ENCODE results near the gene PRKACG. TPM values are rescaled to one million over a fixed set of nuclear protein-coding genes. Genes with fewer than 3 reads are reported as not detected.

The PRKACG gene
- not detected in 2 replicates for polyA plus RNA-seq (2013)

- H3K36me3 ChIP-seq (ENCODE audit: control insufficient read depth in 1 of 2, insufficient read depth in 2 of 2, low read length in 2 of 2): no peaks in the 10 kb centered on the region
- H3K4me1 ChIP-seq (ENCODE audit: control insufficient read depth in 1 of 2, insufficient read depth in 2 of 2, low read length in 2 of 2): no peaks in the 10 kb centered on the region
- H2BK5ac ChIP-seq (ENCODE audit: low read depth, low read length, poor library complexity): no peak within 1 kb of the TSS
- no peak within 1 kb of the TSS for H2BK120ac ChIP-seq (ENCODE audit: insufficient read depth, low read length, poor library complexity)
- H3K9me3 ChIP-seq (ENCODE audit: insufficient read depth, low read depth, low read length): peaks cover 6% of the 10 kb centered on the region
- no peak within 1 kb of the TSS for H3K27ac ChIP-seq (ENCODE audit: low read depth, low read length)
- no peak within 1 kb of the TSS for H3K23ac ChIP-seq (ENCODE audit: low read length)
- no peak within 1 kb of the TSS for H4K8ac ChIP-seq (ENCODE audit: low read depth, low read length)
- no peak within 1 kb of the TSS for H2BK12ac ChIP-seq (ENCODE audit: low read length)
- H3K79me2 ChIP-seq (ENCODE audit: control insufficient read depth, insufficient read depth, low read length, poor library complexity): no peaks in the 10 kb centered on the region
- H3K18ac ChIP-seq (ENCODE audit: low read length): no peak within 1 kb of the TSS
- no peak within 1 kb of the TSS for H3K4me2 ChIP-seq (ENCODE audit: low read length)
- no peak within 1 kb of the TSS for H4K12ac ChIP-seq (ENCODE audit: low read depth, low read length)
- no peak within 1 kb of the TSS for H3K4ac ChIP-seq (ENCODE audit: low read depth, low read length)
- no peak within 1 kb of the TSS for H3K9ac ChIP-seq (ENCODE audit: low read length)
- H2AK5ac ChIP-seq (ENCODE audit: low read length): no peak within 1 kb of the TSS
- H2AFZ ChIP-seq (ENCODE audit: insufficient read depth, low read length, poor library complexity): no peak within 1 kb of the TSS
- no peak for DNase-seq
- no peak within 1 kb of the TSS for H4K91ac ChIP-seq (ENCODE audit: low read depth, low read length)
- H3K14ac ChIP-seq (ENCODE audit: low read length): no peak within 1 kb of the TSS
- no peaks in the 10 kb centered on the region for H3K79me1 ChIP-seq (ENCODE audit: low read length)
- H3K4me3 ChIP-seq (ENCODE audit: low read depth, low read length): no peak within 1 kb of the TSS
- no peaks in the 10 kb centered on the region for H3K27me3 ChIP-seq (ENCODE audit: insufficient read depth, low read length)
- no CpG with 5 or more reads among the region's 29 CpGs for WGBS (ENCODE audit: extremely low coverage, insufficient coverage, insufficient read length)
These were observed at the start of gene PRKACG for GRCh38 chr9:69014013-69014412. TSS of gene PRKACG (minus strand) at chr9:69014113. CDS start at chr9:69014092, 21 bp downstream.

- Histone ChIP-seq H3K23ac (ENCODE audit: low read length) (no peak overlapping the region), H4K91ac (ENCODE audit: low read depth, low read length) (no peak overlapping the region), H3K36me3 (ENCODE audit: control insufficient read depth in 1 of 2, insufficient read depth in 2 of 2, low read length in 2 of 2) (peaks cover 0 to 7% of the 10 kb centered on the region in 2 experiments), H3K27me3 (ENCODE audit: insufficient read depth, low read length) (no peaks in the 10 kb centered on the region), H2BK120ac (ENCODE audit: insufficient read depth, low read length, poor library complexity) (no peak overlapping the region), H3K9ac (ENCODE audit: low read length) (no peak overlapping the region), H2BK5ac (ENCODE audit: low read depth, low read length, poor library complexity) (no peak overlapping the region), H3K4me3 (ENCODE audit: low read depth, low read length) (no peak overlapping the region), H3K9me3 (ENCODE audit: insufficient read depth, low read depth, low read length) (no peaks in the 10 kb centered on the region), H3K4ac (ENCODE audit: low read depth, low read length) (no peak overlapping the region), H3K18ac (ENCODE audit: low read length) (no peak overlapping the region), H2BK12ac (ENCODE audit: low read length) (no peak overlapping the region), H3K79me2 (ENCODE audit: control insufficient read depth, insufficient read depth, low read length, poor library complexity) (no peaks in the 10 kb centered on the region), H3K27ac (ENCODE audit: low read depth, low read length) (no peak overlapping the region), H2AFZ (ENCODE audit: insufficient read depth, low read length, poor library complexity) (no peak overlapping the region), H4K12ac (ENCODE audit: low read depth, low read length) (no peak overlapping the region), H3K4me1 (ENCODE audit: control insufficient read depth in 1 of 2, insufficient read depth in 2 of 2, low read length in 2 of 2) (no peaks in the 10 kb centered on the region), H4K8ac (ENCODE audit: low read depth, low read length) (no peak overlapping the region), H3K14ac (ENCODE audit: low read length) (no peak overlapping the region), H3K79me1 (ENCODE audit: low read length) (no peaks in the 10 kb centered on the region), H2AK5ac (ENCODE audit: low read length) (no peak overlapping the region), H3K4me2 (ENCODE audit: low read length) (no peak overlapping the region)
- no CpG with 5 or more reads among the region's 5 CpGs for WGBS (ENCODE audit: extremely low coverage, insufficient coverage, insufficient read length)
- no peak for DNase-seq
These were observed 48.3 kb upstream of the PRKACG start for GRCh38 chr9:69062195-69062594.

- Histone ChIP-seq H3K4ac (ENCODE audit: low read depth, low read length) (no peak overlapping the region), H3K18ac (ENCODE audit: low read length) (no peak overlapping the region), H3K79me1 (ENCODE audit: low read length) (no peaks in the 10 kb centered on the region), H2BK12ac (ENCODE audit: low read length) (no peak overlapping the region), H3K27ac (ENCODE audit: low read depth, low read length) (no peak overlapping the region), H3K4me3 (ENCODE audit: low read depth, low read length) (peak overlapping the region; percentile 18), H4K91ac (ENCODE audit: low read depth, low read length) (no peak overlapping the region), H3K9me3 (ENCODE audit: insufficient read depth, low read depth, low read length) (no peaks in the 10 kb centered on the region), H3K4me2 (ENCODE audit: low read length) (no peak overlapping the region), H2BK5ac (ENCODE audit: low read depth, low read length, poor library complexity) (no peak overlapping the region), H3K14ac (ENCODE audit: low read length) (no peak overlapping the region), H2BK120ac (ENCODE audit: insufficient read depth, low read length, poor library complexity) (no peak overlapping the region), H3K79me2 (ENCODE audit: control insufficient read depth, insufficient read depth, low read length, poor library complexity) (no peaks in the 10 kb centered on the region), H2AFZ (ENCODE audit: insufficient read depth, low read length, poor library complexity) (no peak overlapping the region), H3K36me3 (ENCODE audit: control insufficient read depth in 1 of 2, insufficient read depth in 2 of 2, low read length in 2 of 2) (peaks cover 0 to 4% of the 10 kb centered on the region in 2 experiments), H3K4me1 (ENCODE audit: control insufficient read depth in 1 of 2, insufficient read depth in 2 of 2, low read length in 2 of 2) (no peaks in the 10 kb centered on the region), H2AK5ac (ENCODE audit: low read length) (no peak overlapping the region), H3K27me3 (ENCODE audit: insufficient read depth, low read length) (no peaks in the 10 kb centered on the region), H4K8ac (ENCODE audit: low read depth, low read length) (no peak overlapping the region), H3K23ac (ENCODE audit: low read length) (peak overlapping the region; percentile 19), H3K9ac (ENCODE audit: low read length) (no peak overlapping the region), H4K12ac (ENCODE audit: low read depth, low read length) (no peak overlapping the region)
- DNase-seq: no peak
- WGBS (ENCODE audit: extremely low coverage, insufficient coverage, insufficient read length): no CpG with 5 or more reads among the region's 1 CpG
These were observed 46.9 kb upstream of the PRKACG start for GRCh38 chr9:69060766-69061165.

GRCh38 chr9:69058101-69058500 is 44.2 kb upstream of the PRKACG start:
- Histone ChIP-seq H3K4me3 (ENCODE audit: low read depth, low read length) (no peak overlapping the region), H3K4me1 (ENCODE audit: control insufficient read depth in 1 of 2, insufficient read depth in 2 of 2, low read length in 2 of 2) (no peaks in the 10 kb centered on the region), H3K4me2 (ENCODE audit: low read length) (no peak overlapping the region), H3K36me3 (ENCODE audit: control insufficient read depth in 1 of 2, insufficient read depth in 2 of 2, low read length in 2 of 2) (peaks cover 0 to 4% of the 10 kb centered on the region in 2 experiments), H3K9ac (ENCODE audit: low read length) (no peak overlapping the region), H4K12ac (ENCODE audit: low read depth, low read length) (no peak overlapping the region), H3K23ac (ENCODE audit: low read length) (no peak overlapping the region), H3K27me3 (ENCODE audit: insufficient read depth, low read length) (no peaks in the 10 kb centered on the region), H3K14ac (ENCODE audit: low read length) (no peak overlapping the region), H2BK120ac (ENCODE audit: insufficient read depth, low read length, poor library complexity) (no peak overlapping the region), H3K9me3 (ENCODE audit: insufficient read depth, low read depth, low read length) (no peaks in the 10 kb centered on the region), H3K18ac (ENCODE audit: low read length) (no peak overlapping the region), H3K79me2 (ENCODE audit: control insufficient read depth, insufficient read depth, low read length, poor library complexity) (no peaks in the 10 kb centered on the region), H3K79me1 (ENCODE audit: low read length) (no peaks in the 10 kb centered on the region), H2AFZ (ENCODE audit: insufficient read depth, low read length, poor library complexity) (no peak overlapping the region), H2BK5ac (ENCODE audit: low read depth, low read length, poor library complexity) (no peak overlapping the region), H3K27ac (ENCODE audit: low read depth, low read length) (no peak overlapping the region), H2AK5ac (ENCODE audit: low read length) (no peak overlapping the region), H4K91ac (ENCODE audit: low read depth, low read length) (no peak overlapping the region), H2BK12ac (ENCODE audit: low read length) (no peak overlapping the region), H3K4ac (ENCODE audit: low read depth, low read length) (no peak overlapping the region), H4K8ac (ENCODE audit: low read depth, low read length) (no peak overlapping the region)
- DNase-seq: no peak
- no CpG with 5 or more reads among the region's 2 CpGs for whole genome bisulfite sequencing (ENCODE audit: extremely low coverage, insufficient coverage, insufficient read length)

Data from trophoblast cell (in vitro differentiated cells and primary cell).